Hair follicular keratinocyte (primary cell): ENCODE measurements around the gene JOSD2. TPM values are rescaled to one million over a fixed set of nuclear protein-coding genes. Genes with fewer than 3 reads are reported as not detected.

Source experiments
- total RNA-seq: library from RNA; depleted of rRNA; stranded (reverse); fragments of >200 nt; gene quantifications from 2 replicates; pipeline ENCODE4 v1.2.3, GENCODE V29; 2015

Gene JOSD2, protein sequence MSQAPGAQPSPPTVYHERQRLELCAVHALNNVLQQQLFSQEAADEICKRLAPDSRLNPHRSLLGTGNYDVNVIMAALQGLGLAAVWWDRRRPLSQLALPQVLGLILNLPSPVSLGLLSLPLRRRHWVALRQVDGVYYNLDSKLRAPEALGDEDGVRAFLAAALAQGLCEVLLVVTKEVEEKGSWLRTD
- 36.5 and 50.0 TPM in 2 replicates for total RNA-seq

GRCh38 chr19:50511069-50511822, at the start of gene JOSD2:
Gene JOSD2 (minus strand): TSS chr19:50511191. CDS start chr19:50510431, 760 bp downstream.

DNA sequence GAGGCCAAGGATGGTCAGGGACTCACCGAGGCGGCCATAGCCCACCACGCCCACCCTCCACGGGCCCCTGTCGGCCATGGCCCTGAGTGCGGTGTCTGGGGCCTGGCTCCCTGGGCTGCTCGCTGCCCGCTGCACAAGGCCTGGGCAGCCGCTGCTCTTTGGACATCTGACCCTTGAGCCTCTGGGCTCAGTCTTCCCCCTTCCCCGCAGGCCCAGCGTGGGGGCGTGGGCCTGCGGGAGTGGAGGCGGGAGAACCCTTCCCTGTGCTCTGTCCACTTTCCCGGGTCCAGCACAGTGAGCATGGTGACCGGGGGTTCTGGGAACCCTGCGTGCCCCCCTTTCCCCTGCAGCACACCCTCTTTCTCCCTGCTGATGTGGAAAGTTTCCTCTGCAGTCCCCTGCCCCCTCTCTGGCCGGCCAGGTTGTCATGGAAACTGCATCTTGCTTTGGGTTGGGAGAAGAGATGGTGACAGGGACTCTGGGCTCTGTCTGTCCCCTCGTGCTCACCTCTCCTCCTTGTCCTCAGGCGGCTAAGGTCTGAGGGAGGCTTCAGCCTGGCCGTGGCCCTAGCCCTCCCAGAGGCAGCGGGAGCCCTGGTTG, 2.9 kb upstream of the JOSD2 start, which contains the start of gene ASPDH:
Gene ASPDH (minus strand): TSS at position 168 of the 600 bp plus-strand sequence. CDS start 90 bp downstream, at position 78.

DNA sequence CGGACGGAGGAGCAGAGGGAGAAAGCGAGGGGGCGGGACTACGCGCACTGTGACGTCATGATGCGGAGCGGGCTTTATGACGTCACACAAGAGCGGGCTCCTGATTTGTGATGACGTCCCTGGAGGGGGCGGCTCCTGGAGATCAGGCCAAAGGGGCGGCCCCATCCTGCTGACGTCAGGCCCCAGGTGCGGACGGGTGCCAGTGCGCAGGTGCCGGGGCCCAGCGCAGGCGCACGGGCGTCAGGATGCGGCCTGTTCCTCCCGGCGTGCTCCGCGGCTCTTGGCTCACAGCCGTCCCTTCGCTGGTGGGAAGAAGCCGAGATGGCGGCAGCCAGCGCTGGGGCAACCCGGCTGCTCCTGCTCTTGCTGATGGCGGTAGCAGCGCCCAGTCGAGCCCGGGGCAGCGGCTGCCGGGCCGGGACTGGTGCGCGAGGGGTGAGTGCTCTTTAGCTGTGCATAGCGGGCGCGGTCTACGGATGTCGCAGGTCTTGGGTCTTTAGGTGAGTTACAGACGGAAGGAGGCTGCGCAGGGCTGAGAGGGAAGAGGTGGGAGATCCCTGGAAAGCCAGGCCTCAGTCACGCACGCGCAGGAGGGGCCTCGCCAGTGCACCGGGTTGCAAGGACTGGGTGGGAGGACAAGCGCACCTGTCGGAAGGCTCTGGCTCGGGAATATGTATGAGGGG, 34.6 kb downstream of the JOSD2 start, which contains the start of the genes EMC10 and GARIN5A:
Gene EMC10 (plus strand): TSS at position 284 of the 683 bp plus-strand sequence. CDS start 38 bp downstream, at position 322.
Gene GARIN5A (minus strand): TSS at position 625 of the 683 bp plus-strand sequence. CDS start 460 bp downstream, at position 165.

Other genes with a start within 250 kb of the JOSD2 start
- not detected in 2 replicates for gene KCNC3, start 181.8 kb downstream of the JOSD2 start, total RNA-seq
- 0.15 and 0.23 TPM in 2 replicates for gene NAPSA, start 145.6 kb downstream of the JOSD2 start, total RNA-seq
- gene NR1H2, start 134.7 kb downstream of the JOSD2 start, total RNA-seq, result 57.8 and 77.5 TPM in 2 replicates
- 40.3 and 64.4 TPM in 2 replicates for gene POLD1, start 126.8 kb downstream of the JOSD2 start, total RNA-seq
- not detected in 2 replicates for gene SPIB, start 92.3 kb downstream of the JOSD2 start, total RNA-seq
- not detected in 2 replicates for gene MYBPC2, start 78.3 kb downstream of the JOSD2 start, total RNA-seq
- 75.7 and 78.8 TPM in 2 replicates for gene EMC10, start 34.7 kb downstream of the JOSD2 start, total RNA-seq
- gene GARIN5A, start 34.3 kb downstream of the JOSD2 start, total RNA-seq, result 0.23 and 0.78 TPM in 2 replicates
- gene ASPDH, start 2.7 kb upstream of the JOSD2 start, total RNA-seq, result not detected in 2 replicates
- gene LRRC4B, start 57.2 kb upstream of the JOSD2 start, total RNA-seq, result not detected in 2 replicates
- gene SYT3, start 128.7 kb upstream of the JOSD2 start, total RNA-seq, result not detected in 2 replicates
- gene C19orf81, start 138.3 kb upstream of the JOSD2 start, total RNA-seq, result not detected in 2 replicates
- gene SHANK1, start 208.6 kb upstream of the JOSD2 start, total RNA-seq, result 0.04 TPM in 1 of 2 replicates, not detected in the other
- 1.9 and 3.3 TPM in 2 replicates for gene CLEC11A, start 212.2 kb upstream of the JOSD2 start, total RNA-seq